Nephron progenitor cell (in vitro differentiated cells): ENCODE measurements around the gene PLXNA4.

Experiments
- DNase-seq: peaks from one replicate; pipeline ENCODE4 v3.0.0; 2021
- H3K27ac Mint-ChIP-seq: 2 replicates; pipeline ENCODE4 v1.8.0; 2021; ENCODE audit warnings: mild to moderate bottlenecking, moderate library complexity, mixed read lengths
- H3K27me3 Mint-ChIP-seq: 2 replicates; pipeline ENCODE4 v1.8.0; 2021; ENCODE audit warnings: mild to moderate bottlenecking, low read depth, mixed read lengths; ENCODE audit not compliant: poor library complexity
- H3K36me3 Mint-ChIP-seq: 2 replicates; pipeline ENCODE4 v1.8.0; 2021; ENCODE audit warnings: low read depth, mixed read lengths
- H3K4me1 Mint-ChIP-seq: 2 replicates; pipeline ENCODE4 v1.8.0; 2021; ENCODE audit warnings: mixed read lengths
- H3K4me3 Mint-ChIP-seq: 2 replicates; pipeline ENCODE4 v1.8.0; 2021; ENCODE audit warnings: mild to moderate bottlenecking, moderate library complexity, mixed read lengths
- H3K9me3 Mint-ChIP-seq: 2 replicates; pipeline ENCODE4 v1.8.0; 2021; ENCODE audit warnings: mild to moderate bottlenecking, moderate library complexity, mixed read lengths
- CTCF ChIP-seq: fragments of 200-600 bp; sonication (generic); IDR thresholded peaks from 2 replicates; pipeline ENCODE4 v1.5.0; 2021; ENCODE audit warnings: antibody characterized with exemption

PLXNA4 gene

DNA sequence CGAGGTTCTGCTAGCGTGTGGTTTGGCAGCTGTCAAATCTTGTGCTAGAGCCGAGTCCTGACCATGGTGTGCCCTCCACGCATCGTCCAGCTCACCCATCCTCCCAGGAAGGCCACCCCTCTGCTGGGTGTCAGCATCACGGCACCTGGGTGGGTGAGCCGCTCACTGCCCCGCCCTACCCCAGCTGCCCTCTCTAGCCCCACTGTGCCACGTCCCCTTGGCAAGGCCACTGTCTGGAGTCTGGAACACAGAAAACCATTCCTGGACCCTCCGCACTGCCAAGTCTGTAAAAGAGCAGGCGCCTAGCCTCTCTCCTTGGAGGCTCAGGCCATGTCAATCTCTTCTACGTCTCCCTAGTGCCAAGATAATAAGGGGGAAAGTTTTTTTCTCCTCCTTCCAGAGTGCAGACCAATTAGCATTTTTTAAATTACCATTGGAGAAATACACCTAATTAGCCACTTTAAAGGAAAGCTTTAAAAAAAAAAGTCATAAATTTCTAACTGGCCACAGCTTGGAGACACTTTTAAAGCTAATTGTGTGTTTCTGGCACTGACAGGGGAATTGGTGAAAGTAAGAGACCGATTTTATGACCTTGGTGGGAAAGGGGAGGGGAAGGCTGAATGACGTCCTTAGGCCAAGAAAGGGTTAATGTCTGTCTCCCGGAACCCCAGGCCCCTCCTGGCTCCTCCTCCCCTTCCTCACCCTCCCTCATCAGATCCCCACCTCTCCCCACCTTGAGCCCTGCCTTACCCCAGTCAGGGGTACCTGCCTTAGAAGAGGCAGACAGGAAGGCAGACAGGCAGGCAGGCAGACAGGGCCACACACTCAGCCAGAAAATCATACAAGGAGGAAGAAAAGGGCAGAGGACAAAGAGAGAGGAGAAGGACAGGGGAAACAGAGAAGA, 151.2 kb downstream of the PLXNA4 start:
- Mint-ChIP-seq H3K27ac (peak overlapping the region; percentile 95), H3K36me3 (peaks cover 9% of the 10 kb centered on the region), H3K27me3 (peaks cover 37% of the 10 kb centered on the region), H3K4me3 (peak overlapping the region; percentile 51), H3K9me3 (peaks cover 10% of the 10 kb centered on the region), H3K4me1 (peaks cover 99% of the 10 kb centered on the region)
- DNase-seq = peak; percentile 13
- no peak for TF ChIP-seq CTCF

DNA sequence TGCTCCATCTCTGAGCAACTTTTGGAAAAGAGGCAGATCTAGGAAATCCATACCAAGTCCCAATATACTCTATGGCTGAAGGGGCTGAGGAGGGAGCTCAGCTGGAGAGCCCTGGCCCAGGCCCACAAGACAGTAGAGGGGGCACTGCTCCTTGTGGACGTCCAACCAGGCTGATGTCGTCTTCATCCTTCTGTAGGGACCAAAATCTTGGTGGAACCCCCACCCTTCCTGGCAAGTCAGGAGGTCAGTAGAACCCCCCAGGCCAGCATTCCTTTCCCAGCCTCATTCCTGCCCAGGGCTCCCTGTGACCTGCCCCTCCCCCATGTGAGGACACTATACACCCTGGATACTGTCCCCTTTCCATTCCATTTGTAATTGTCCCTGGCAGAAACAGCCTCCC, 152.0 kb downstream of the PLXNA4 start:
- peaks cover 99% of the 10 kb centered on the region for H3K4me1 Mint-ChIP-seq
- peaks cover 10% of the 10 kb centered on the region for H3K9me3 Mint-ChIP-seq
- H3K27me3 Mint-ChIP-seq = peaks cover 43% of the 10 kb centered on the region
- TF ChIP-seq CTCF = no peak
- H3K27ac Mint-ChIP-seq = no peak overlapping the region
- no peak for DNase-seq
- H3K36me3 Mint-ChIP-seq = peaks cover 9% of the 10 kb centered on the region
- peak overlapping the region; percentile 42 for H3K4me3 Mint-ChIP-seq

GRCh38 chr7:132423594-132424200, 152.6 kb downstream of the PLXNA4 start:
- H3K9me3 Mint-ChIP-seq = peaks cover 10% of the 10 kb centered on the region
- H3K4me3 Mint-ChIP-seq = no peak overlapping the region
- peak overlapping the region; percentile 16 for H3K27ac Mint-ChIP-seq
- no peak for DNase-seq
- H3K4me1 Mint-ChIP-seq = peaks cover 99% of the 10 kb centered on the region
- peaks cover 46% of the 10 kb centered on the region for H3K27me3 Mint-ChIP-seq
- H3K36me3 Mint-ChIP-seq = peaks cover 9% of the 10 kb centered on the region
- no peak for TF ChIP-seq CTCF

DNA sequence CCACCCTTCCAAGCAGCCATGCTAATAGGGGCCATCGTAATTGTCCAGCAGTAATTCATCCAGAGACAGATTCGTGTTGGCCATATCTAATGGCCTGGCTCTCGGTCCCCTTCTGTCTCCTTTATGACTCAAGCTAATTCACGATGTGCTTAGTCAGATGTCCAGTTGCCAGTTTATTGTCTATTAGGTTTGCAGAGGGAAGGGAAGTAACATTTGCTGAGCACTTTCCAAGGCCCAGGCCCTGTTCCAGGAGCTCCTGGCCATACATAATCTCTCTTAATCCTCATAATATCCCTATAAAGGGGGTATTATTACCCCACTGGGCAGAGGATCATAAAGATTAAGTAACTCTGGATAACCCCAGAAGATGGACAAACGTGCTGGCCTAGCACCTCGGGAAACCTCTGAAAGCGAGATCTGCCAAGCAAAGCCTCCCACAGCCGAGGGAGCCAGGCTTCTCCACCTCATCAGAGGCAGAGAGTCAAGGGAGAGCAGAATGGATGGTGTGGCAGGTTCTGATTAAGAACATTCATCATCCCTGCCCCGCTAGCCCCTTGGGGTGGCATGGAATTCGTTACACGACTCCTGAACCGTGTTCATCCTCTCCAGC, 153.7 kb downstream of the PLXNA4 start:
- DNase-seq = peak; percentile 32
- no peak overlapping the region for H3K4me3 Mint-ChIP-seq
- peaks cover 99% of the 10 kb centered on the region for H3K4me1 Mint-ChIP-seq
- H3K36me3 Mint-ChIP-seq = peaks cover 9% of the 10 kb centered on the region
- no peak overlapping the region for H3K27ac Mint-ChIP-seq
- peaks cover 10% of the 10 kb centered on the region for H3K9me3 Mint-ChIP-seq
- peaks cover 47% of the 10 kb centered on the region for H3K27me3 Mint-ChIP-seq
- no peak for TF ChIP-seq CTCF

GRCh38 chr7:132420527-132420926, 155.7 kb downstream of the PLXNA4 start:
- no peak overlapping the region for H3K27ac Mint-ChIP-seq
- peaks cover 43% of the 10 kb centered on the region for H3K27me3 Mint-ChIP-seq
- H3K36me3 Mint-ChIP-seq = peaks cover 9% of the 10 kb centered on the region
- H3K4me3 Mint-ChIP-seq = peak overlapping the region; percentile 4
- peaks cover 10% of the 10 kb centered on the region for H3K9me3 Mint-ChIP-seq
- TF ChIP-seq CTCF = no peak
- no peak for DNase-seq
- peaks cover 89% of the 10 kb centered on the region for H3K4me1 Mint-ChIP-seq
